ENCODE data around the gene SLC16A6. TPM values are rescaled to one million over a fixed set of nuclear protein-coding genes. Genes with fewer than 3 reads are reported as not detected.
"Not testable (repeated sequence)": the region's sequence is repeated elsewhere in the genome, so short reads cannot be mapped to it uniquely, and the experiment has no call there.

Gene SLC16A6
- total RNA-seq, 1 experiment from 2014 or later: 4.8 TPM

- CTCF ChIA-PET; H3K9ac ChIP-seq (ENCODE audit: low read length); ATAC-seq; H3K79me2 ChIP-seq (ENCODE audit: insufficient read depth, low read length); H4K20me1 ChIP-seq (ENCODE audit: insufficient read depth); H3K4me3 ChIP-seq (replicated peaks in 1 of 2; ENCODE audit: low read depth in 1 of 2, low read length in 2 of 2); H2AFZ ChIP-seq (ENCODE audit: low read depth, low read length, poor library complexity, severe bottlenecking); H3K9me3 ChIP-seq (ENCODE audit: control insufficient read depth in 1 of 2, insufficient read depth in 1 of 2, low read depth in 1 of 2, low read length in 2 of 2); intact Hi-C loops (cut with micrococcal nuclease); H3K9me2 ChIP-seq (ENCODE audit: insufficient read depth); RAD21 ChIA-PET (ENCODE audit: low non-redundant PET in 1 of 2, low total read pairs in 2 of 2, uncharacterized antibody in 2 of 2, unreplicated experiment in 2 of 2); BruUV-seq (replicated peaks); H3K27ac ChIP-seq (ENCODE audit: low read depth, low read length); DNase-seq (ENCODE audit: low read depth, low spot score); H3K4me2 ChIP-seq (ENCODE audit: low read length); H3K27me3 ChIP-seq (ENCODE audit: insufficient read depth, low read length): not testable (repeated sequence)
- H3K4me1 ChIP-seq (ENCODE audit: control insufficient read depth in 1 of 2, insufficient read depth in 2 of 2, low read length in 2 of 2): peaks cover 5 to 21% of the 10 kb centered on the region in 2 experiments; a peak in 3 of 4 replicates
- POLR2A ChIA-PET: interaction anchor here (0.9 kb wide), 1 partner anchor 9 kb away, joined by 4 read pairs; the partner anchor contains the start of gene AMZ2
- H3K36me3 ChIP-seq (ENCODE audit: control insufficient read depth in 1 of 2, insufficient read depth in 2 of 2, low read length in 2 of 2): peaks cover 16 to 23% of the 10 kb centered on the region in 2 experiments
Measured at GRCh38 chr17:68256701-68257100, 34.2 kb downstream of the SLC16A6 start.

- Histone ChIP-seq H3K9ac (ENCODE audit: low read length) (no peak overlapping the region), H3K4me1 (ENCODE audit: control insufficient read depth in 1 of 2, insufficient read depth in 2 of 2, low read length in 2 of 2) (peaks cover 5 to 21% of the 10 kb centered on the region in 2 experiments; a peak in 3 of 4 replicates), H3K36me3 (ENCODE audit: control insufficient read depth in 1 of 2, insufficient read depth in 2 of 2, low read length in 2 of 2) (peaks cover 16 to 27% of the 10 kb centered on the region in 2 experiments), H3K9me2 (ENCODE audit: insufficient read depth) (no peaks in the 10 kb centered on the region), H3K79me2 (ENCODE audit: insufficient read depth, low read length) (no peaks in the 10 kb centered on the region), H3K4me3 (replicated peaks in 1 of 2; ENCODE audit: low read depth in 1 of 2, low read length in 2 of 2) (no peak overlapping the region), H3K9me3 (ENCODE audit: control insufficient read depth in 1 of 2, insufficient read depth in 1 of 2, low read depth in 1 of 2, low read length in 2 of 2) (no peaks in the 10 kb centered on the region), H2AFZ (ENCODE audit: low read depth, low read length, poor library complexity, severe bottlenecking) (no peak overlapping the region), H3K27ac (ENCODE audit: low read depth, low read length) (no peak overlapping the region), H3K4me2 (ENCODE audit: low read length) (no peak overlapping the region), H4K20me1 (ENCODE audit: insufficient read depth) (no peaks in the 10 kb centered on the region), H3K27me3 (ENCODE audit: insufficient read depth, low read length) (no peaks in the 10 kb centered on the region)
- ATAC-seq (no peak), DNase-seq (ENCODE audit: low read depth, low spot score) (no peak)
- RAD21 ChIA-PET (ENCODE audit: low non-redundant PET in 1 of 2, low total read pairs in 2 of 2, uncharacterized antibody in 2 of 2, unreplicated experiment in 2 of 2): no interaction called here
- POLR2A ChIA-PET: no interaction called here
- no TSS peak for BruUV-seq (replicated peaks)
- intact Hi-C loops (cut with micrococcal nuclease): no loop called here
- CTCF ChIA-PET: interaction anchor here (0.8 to 1.0 kb wide), 2 partner anchors 83 to 143 kb away, joined by 3 read pairs; no protein-coding TSS in a partner anchor
- TF ChIP-seq RAD21 (IDR thresholded peaks at IDR 0.05; ENCODE audit: low read depth): no peak
- no peak for TF ChIP-seq CEBPB (IDR thresholded peaks at IDR 0.05; ENCODE audit: low read depth)
- no peak for TF ChIP-seq ATF3 (IDR thresholded peaks at IDR 0.05)
- no peak for TF ChIP-seq CTCF (IDR thresholded peaks at IDR 0.05 in 2 of 3, conservative IDR thresholded peaks at IDR 0.05 in 1 of 3; ENCODE audit: borderline replicate concordance in 1 of 3, insufficient read depth in 1 of 3, low read depth in 2 of 3, low read length in 2 of 3)
- no peak for TF ChIP-seq CBX3 (IDR thresholded peaks at IDR 0.05; ENCODE audit: low read depth)
- TF ChIP-seq POLR2AphosphoS5 (IDR thresholded peaks at IDR 0.05; ENCODE audit: low read depth, low read length): no peak
- no peak for TF ChIP-seq SIN3A (IDR thresholded peaks at IDR 0.05; ENCODE audit: low read depth)
- TF ChIP-seq POLR2A (IDR thresholded peaks at IDR 0.05; ENCODE audit: borderline replicate concordance, extremely low read depth, insufficient read depth, insufficient read length): no peak
- no peak for TF ChIP-seq ZNF274 (IDR thresholded peaks at IDR 0.05; ENCODE audit: low read depth, low read length)
- TF ChIP-seq TCF7L2 (IDR thresholded peaks at IDR 0.05; ENCODE audit: borderline replicate concordance, extremely low read depth, insufficient read depth, insufficient read length): no peak
- no peak for TF ChIP-seq JUND (IDR thresholded peaks at IDR 0.05)
- TF ChIP-seq EGR1 (IDR thresholded peaks at IDR 0.05; ENCODE audit: low read depth): no peak
- no peak for TF ChIP-seq REST (IDR thresholded peaks at IDR 0.05; ENCODE audit: low read depth)
- no peak for TF ChIP-seq ZFX (IDR thresholded peaks at IDR 0.05)
- TF ChIP-seq FOSL1 (IDR thresholded peaks at IDR 0.05; ENCODE audit: low read depth): no peak
Measured at GRCh38 chr17:68255731-68256538, 35.0 kb downstream of the SLC16A6 start.
